Measurements from ENCODE around the gene GAS2L2. TPM values are rescaled to one million over a fixed set of nuclear protein-coding genes. Genes with fewer than 3 reads are reported as not detected.

The GAS2L2 gene
- total RNA-seq, 3 donors from 2014 or later = 0.29 to 0.33 (median 0.32) TPM

DNA sequence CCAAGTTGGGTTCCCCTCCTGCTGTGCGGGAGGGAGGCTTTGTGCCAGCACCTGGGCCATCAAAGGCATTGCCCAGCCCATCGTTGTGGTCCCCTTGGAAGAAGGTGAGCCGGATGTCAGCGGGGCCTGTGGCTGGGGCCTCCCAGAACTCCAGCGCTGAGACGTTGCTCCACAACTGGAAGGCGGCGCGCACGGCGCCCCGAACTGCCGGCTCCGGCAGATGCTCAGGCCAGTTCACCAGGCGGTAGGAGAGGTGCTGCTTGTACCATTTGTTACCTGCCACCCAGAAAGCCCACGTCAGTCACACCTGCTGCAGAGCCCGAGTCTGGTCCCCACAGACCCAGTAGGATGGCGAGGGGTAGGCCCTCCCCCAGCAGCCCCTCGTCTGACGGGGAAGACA lies 20.1 kb upstream of the GAS2L2 start:
- H3K9me3 ChIP-seq = no peaks in the 10 kb centered on the region
- no peaks in the 10 kb centered on the region for H3K27me3 ChIP-seq
- intact Hi-C loops (cut with DNase I; ENCODE audit: low total_unique reads) = no loop called here
- H3K4me3 ChIP-seq = no peak overlapping the region
- no peaks in the 10 kb centered on the region for H3K36me3 ChIP-seq
- H3K27ac ChIP-seq = no peak overlapping the region
- TF ChIP-seq, protein P1, sequence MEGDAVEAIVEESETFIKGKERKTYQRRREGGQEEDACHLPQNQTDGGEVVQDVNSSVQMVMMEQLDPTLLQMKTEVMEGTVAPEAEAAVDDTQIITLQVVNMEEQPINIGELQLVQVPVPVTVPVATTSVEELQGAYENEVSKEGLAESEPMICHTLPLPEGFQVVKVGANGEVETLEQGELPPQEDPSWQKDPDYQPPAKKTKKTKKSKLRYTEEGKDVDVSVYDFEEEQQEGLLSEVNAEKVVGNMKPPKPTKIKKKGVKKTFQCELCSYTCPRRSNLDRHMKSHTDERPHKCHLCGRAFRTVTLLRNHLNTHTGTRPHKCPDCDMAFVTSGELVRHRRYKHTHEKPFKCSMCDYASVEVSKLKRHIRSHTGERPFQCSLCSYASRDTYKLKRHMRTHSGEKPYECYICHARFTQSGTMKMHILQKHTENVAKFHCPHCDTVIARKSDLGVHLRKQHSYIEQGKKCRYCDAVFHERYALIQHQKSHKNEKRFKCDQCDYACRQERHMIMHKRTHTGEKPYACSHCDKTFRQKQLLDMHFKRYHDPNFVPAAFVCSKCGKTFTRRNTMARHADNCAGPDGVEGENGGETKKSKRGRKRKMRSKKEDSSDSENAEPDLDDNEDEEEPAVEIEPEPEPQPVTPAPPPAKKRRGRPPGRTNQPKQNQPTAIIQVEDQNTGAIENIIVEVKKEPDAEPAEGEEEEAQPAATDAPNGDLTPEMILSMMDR (IDR thresholded peaks at IDR 0.05) = no peak
- no peak for TF ChIP-seq POLR2AphosphoS5 (IDR thresholded peaks at IDR 0.05)
- no peak for TF ChIP-seq POLR2A (IDR thresholded peaks at IDR 0.05)
- no peak for DNase-seq (ENCODE audit: low spot score in 2 of 2)
- no peaks in the 10 kb centered on the region for H3K4me1 ChIP-seq

DNA sequence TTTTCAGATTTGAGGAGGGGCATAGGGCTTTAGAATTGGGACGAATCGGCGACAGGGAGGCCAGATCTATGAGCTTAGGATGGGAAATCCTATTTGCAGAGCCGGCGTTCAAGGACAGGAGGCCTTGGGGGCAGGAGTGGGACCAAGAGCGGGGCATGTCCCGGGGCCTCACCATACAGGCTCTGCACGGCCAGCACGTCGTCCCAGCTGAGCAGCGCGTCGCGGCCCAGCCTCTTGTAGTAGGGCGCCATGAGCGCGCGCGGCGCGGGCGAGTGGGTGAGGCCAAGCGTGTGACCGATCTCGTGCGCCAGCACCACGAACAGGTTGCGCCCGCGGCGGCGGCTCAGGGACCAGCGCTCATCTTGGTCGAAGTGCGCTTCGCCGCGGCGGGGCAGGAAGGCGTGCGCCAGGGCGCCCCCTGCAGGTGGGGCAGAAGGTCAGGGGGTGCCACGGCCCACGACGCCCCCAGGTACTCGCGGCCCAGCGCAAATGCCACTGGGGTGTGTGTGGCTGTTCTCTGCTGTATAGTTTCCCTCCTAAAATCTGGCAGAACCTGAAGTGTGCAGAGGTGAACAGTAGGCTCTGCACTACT lies 17.0 kb upstream of the GAS2L2 start:
- Histone ChIP-seq H3K4me3 (no peak overlapping the region), H3K27me3 (no peaks in the 10 kb centered on the region), H3K9me3 (no peaks in the 10 kb centered on the region), H3K36me3 (no peaks in the 10 kb centered on the region), H3K4me1 (no peaks in the 10 kb centered on the region), H3K27ac (no peak overlapping the region)
- DNase-seq (ENCODE audit: low spot score in 2 of 2) = no peak
- no peak for TF ChIP-seq POLR2A (IDR thresholded peaks at IDR 0.05)
- TF ChIP-seq, protein P1 (IDR thresholded peaks at IDR 0.05) = no peak
- intact Hi-C loops (cut with DNase I; ENCODE audit: low total_unique reads) = loop anchor here (5.0 kb wide), 1 partner anchor 37 kb away; the partner anchor contains the start of gene TAF15

DNA sequence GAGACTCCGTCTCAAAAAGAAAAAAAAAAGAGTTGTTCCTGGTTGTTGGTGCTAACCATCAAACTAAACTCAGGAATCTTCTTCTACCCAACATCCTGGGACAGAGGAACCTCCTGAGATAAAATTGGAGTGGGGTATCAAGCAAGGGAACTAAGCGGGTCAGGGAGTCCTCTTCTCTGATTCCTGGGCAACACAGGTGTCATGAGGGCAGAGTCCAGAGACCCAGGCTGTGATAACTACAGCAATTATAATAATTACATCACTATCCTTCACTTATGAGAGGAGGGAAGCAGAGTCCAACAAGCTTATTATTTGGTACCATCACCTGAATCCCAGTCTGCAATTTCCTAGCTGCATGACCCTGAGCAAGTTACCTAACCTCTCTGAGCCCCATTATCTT lies 15.8 kb upstream of the GAS2L2 start:
- intact Hi-C loops (cut with DNase I; ENCODE audit: low total_unique reads) = loop anchor here (5.0 kb wide), 1 partner anchor 39 kb away; the partner anchor contains the start of gene TAF15
- H3K9me3 ChIP-seq = no peaks in the 10 kb centered on the region
- DNase-seq (ENCODE audit: low spot score in 2 of 2) = no peak
- no peak overlapping the region for H3K27ac ChIP-seq
- H3K4me1 ChIP-seq = no peaks in the 10 kb centered on the region
- H3K27me3 ChIP-seq = no peaks in the 10 kb centered on the region
- H3K4me3 ChIP-seq = no peak overlapping the region
- H3K36me3 ChIP-seq = no peaks in the 10 kb centered on the region
- TF ChIP-seq POLR2AphosphoS5 (IDR thresholded peaks at IDR 0.05) (no peak), POLR2A (IDR thresholded peaks at IDR 0.05) (no peak)
- TF ChIP-seq, protein P1 (IDR thresholded peaks at IDR 0.05) = no peak

DNA sequence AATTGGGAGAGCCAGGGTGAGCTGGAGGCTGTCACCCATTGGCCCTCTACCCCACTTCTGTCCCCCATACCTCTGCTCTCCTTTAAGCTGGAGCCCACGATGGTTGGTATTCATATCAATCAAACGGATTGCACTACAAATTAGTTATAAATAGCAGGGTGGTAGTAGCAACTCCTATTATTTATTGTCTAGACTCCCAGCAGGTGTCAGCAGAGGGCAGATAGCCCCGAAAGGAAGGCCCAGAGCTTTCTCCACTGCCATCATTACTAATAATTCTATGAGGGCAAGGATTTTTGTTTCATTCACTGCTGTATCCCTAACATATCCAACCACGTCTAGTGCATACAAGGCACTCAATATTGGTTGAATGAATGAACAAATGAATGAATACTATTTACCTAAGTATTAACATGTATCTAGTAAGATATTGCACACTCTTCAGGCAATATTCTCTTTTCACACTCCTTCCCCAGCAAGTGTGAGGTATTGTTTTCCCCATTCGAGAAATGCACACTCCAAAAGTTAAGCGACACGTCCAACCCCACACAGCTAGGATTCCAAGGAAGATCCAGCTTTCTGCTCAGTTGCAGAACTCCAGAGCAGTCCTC lies 14.0 kb upstream of the GAS2L2 start:
- H3K4me3 ChIP-seq = no peak overlapping the region
- TF ChIP-seq, protein P1 (IDR thresholded peaks at IDR 0.05) = peak in 2 of 3 donors; percentile 38 to 40
- TF ChIP-seq POLR2AphosphoS5 (IDR thresholded peaks at IDR 0.05) = no peak
- intact Hi-C loops (cut with DNase I; ENCODE audit: low total_unique reads) = loop anchor here (5.0 kb wide), 1 partner anchor 40 kb away; the partner anchor contains the start of gene TAF15
- H3K27ac ChIP-seq = no peak overlapping the region
- no peak for DNase-seq (ENCODE audit: low spot score in 2 of 2)
- H3K27me3 ChIP-seq = no peaks in the 10 kb centered on the region
- H3K4me1 ChIP-seq = no peaks in the 10 kb centered on the region
- H3K9me3 ChIP-seq = no peaks in the 10 kb centered on the region
- H3K36me3 ChIP-seq = no peaks in the 10 kb centered on the region

DNA sequence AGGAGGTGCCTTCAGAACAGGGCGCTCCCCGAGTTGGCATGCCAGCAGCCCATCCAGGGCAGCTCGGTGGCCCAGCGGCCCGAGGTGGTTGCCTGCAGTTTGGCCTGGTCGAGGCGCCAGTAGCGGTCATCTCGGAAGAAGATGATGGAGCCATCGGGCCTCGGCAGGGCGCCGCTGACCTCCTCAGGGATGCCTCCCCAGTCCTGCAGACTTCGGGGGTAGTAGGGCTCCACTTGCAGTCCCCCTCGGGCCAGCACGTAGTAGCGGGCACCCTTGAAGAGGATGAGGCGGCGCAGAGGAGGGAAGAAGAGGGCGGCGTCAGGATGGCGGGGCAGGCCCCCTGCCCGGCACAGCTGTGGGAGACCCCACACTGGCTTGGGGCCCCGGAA lies 13.4 kb upstream of the GAS2L2 start:
- Histone ChIP-seq H3K4me1 (no peaks in the 10 kb centered on the region), H3K27ac (no peak overlapping the region), H3K36me3 (no peaks in the 10 kb centered on the region), H3K4me3 (no peak overlapping the region), H3K27me3 (no peaks in the 10 kb centered on the region), H3K9me3 (no peaks in the 10 kb centered on the region)
- intact Hi-C loops (cut with DNase I; ENCODE audit: low total_unique reads) = loop anchor here (5.0 kb wide), 1 partner anchor 41 kb away; the partner anchor contains the start of gene TAF15
- DNase-seq (ENCODE audit: low spot score in 2 of 2) = no peak
- no peak for TF ChIP-seq POLR2A (IDR thresholded peaks at IDR 0.05)
- TF ChIP-seq, protein P1 (IDR thresholded peaks at IDR 0.05) = no peak
- no peak for TF ChIP-seq POLR2AphosphoS5 (IDR thresholded peaks at IDR 0.05)

Measured in breast epithelium (tissue), 4 donors.